IMR-90 (cell line): ENCODE data around the gene SIX5.
"Not testable (repeated sequence)": the region's sequence is repeated elsewhere in the genome, so short reads cannot be mapped to it uniquely, and the experiment has no call there.

ENCODE experiments used
- CEBPB ChIP-seq: IDR thresholded peaks from 2 replicates; pipeline ENCODE4 v1.6.1; 2012; ENCODE audit warnings: low read depth, low read length, improper control_type of control experiment
- CHD1 ChIP-seq: IDR thresholded peaks from 2 replicates; pipeline ENCODE4 v1.6.1; 2012; ENCODE audit warnings: low read depth, low read length, improper control_type of control experiment
- CTCF ChIP-seq: conservative IDR thresholded peaks from 2 replicates; pipeline ENCODE4 v1.5.1; 2012; ENCODE audit warnings: mild to moderate bottlenecking, low read depth, low read length, improper control_type of control experiment
- ELK1 ChIP-seq: fragments of 150-350 bp; IDR thresholded peaks from 2 replicates; pipeline ENCODE4 v1.6.1; 2016; ENCODE audit warnings: low read depth, mild to moderate bottlenecking, low read length, moderate library complexity, borderline replicate concordance
- MAFK ChIP-seq: IDR thresholded peaks from 2 replicates; pipeline ENCODE4 v1.6.1; 2012; ENCODE audit warnings: low read depth, low read length, improper control_type of control experiment
- MXI1 ChIP-seq: IDR thresholded peaks from 2 replicates; pipeline ENCODE4 v1.6.1; 2012; ENCODE audit warnings: low read depth, mild to moderate bottlenecking, low read length, moderate library complexity, borderline replicate concordance
- NFE2L2 ChIP-seq: fragments of 150-350 bp; IDR thresholded peaks from 2 replicates; pipeline ENCODE4 v1.6.1; 2016; ENCODE audit warnings: low read depth, mild to moderate bottlenecking, low read length
- POLR2A ChIP-seq: IDR thresholded peaks from 2 replicates; pipeline ENCODE4 v1.6.1; 2012; ENCODE audit warnings: mild to moderate bottlenecking, low read depth, low read length
- RAD21 ChIP-seq: IDR thresholded peaks from 2 replicates; pipeline ENCODE4 v1.6.1; 2012; ENCODE audit warnings: low read length, improper control_type of control experiment
- RCOR1 ChIP-seq: IDR thresholded peaks from 2 replicates; pipeline ENCODE4 v1.6.1; 2012; ENCODE audit warnings: mild to moderate bottlenecking, low read length, improper control_type of control experiment; ENCODE audit not compliant: insufficient replicate concordance
- RFX5 ChIP-seq: IDR thresholded peaks from 2 replicates; pipeline ENCODE4 v1.8.0; 2012; ENCODE audit warnings: low read depth, mild to moderate bottlenecking, low read length, moderate library complexity
- SMC3 ChIP-seq: fragments of 150-350 bp; IDR thresholded peaks from 2 replicates; pipeline ENCODE4 v1.6.1; 2016; ENCODE audit warnings: low read depth, mild to moderate bottlenecking, antibody characterized with exemption, low read length, moderate library complexity
- USF2 ChIP-seq: fragments of 150-350 bp; IDR thresholded peaks from 2 replicates; pipeline ENCODE4 v1.6.1; 2017; ENCODE audit warnings: mild to moderate bottlenecking, antibody characterized with exemption, low read length, low read depth

GRCh38 chr19:45728683-45729082, 40.4 kb downstream of the SIX5 start:
- not testable (repeated sequence) for TF ChIP-seq CTCF, MAFK, POLR2A, RFX5, MXI1, USF2, CHD1, RCOR1, ELK1, SMC3, NFE2L2, RAD21
- 0 out of 2 replicates have a peak, but pooled peaks have one; percentile 31 for TF ChIP-seq CEBPB
